HL-60 (cell line): Measurements from ENCODE around the gene RSRC1.

Experiments
- DNase-seq, 2 experiments: peaks; one replicate each; pipeline ENCODE4 v3.0.0-alpha.2; 2010 to 2020; ENCODE audit warnings: low read depth in 1 of 2, low spot score in 1 of 2
- H3K27ac ChIP-seq: fragments of 250-450 bp; sonication (Bioruptor Pico); replicated peaks from 2 replicates; pipeline ENCODE4 v1.5.1; 2020; ENCODE audit warnings: mild to moderate bottlenecking, moderate library complexity
- H3K27me3 ChIP-seq: fragments of 250-450 bp; sonication (Bioruptor Pico); 2 replicates; pipeline ENCODE4 v1.5.1; 2021; ENCODE audit warnings: mild to moderate bottlenecking, moderate library complexity; ENCODE audit not compliant: insufficient read depth, poor library complexity, severe bottlenecking
- H3K4me3 ChIP-seq: replicated peaks from 2 replicates; pipeline ENCODE4 v1.5.1; 2011; ENCODE audit warnings: mild to moderate bottlenecking, control low read depth, low read length; ENCODE audit not compliant: insufficient read depth
- GABPA ChIP-seq: IDR thresholded peaks from 2 replicates; pipeline ENCODE4 v1.6.1; 2012; ENCODE audit warnings: low read depth
- POLR2AphosphoS5 ChIP-seq: IDR thresholded peaks from 2 replicates; pipeline ENCODE4 v1.6.1; 2012; ENCODE audit warnings: low read depth
- SPI1 ChIP-seq: IDR thresholded peaks from 2 replicates; pipeline ENCODE4 v1.6.1; 2012; ENCODE audit warnings: low read depth, mild to moderate bottlenecking, borderline replicate concordance
- TF ChIP-seq, protein P1 (sequence below): IDR thresholded peaks from one replicate; pipeline ENCODE4 v1.5.1; 2011; ENCODE audit warnings: low read length, control low read depth, inconsistent platforms; ENCODE audit not compliant: insufficient read depth
- TF ChIP-seq, protein P2 (sequence below): IDR thresholded peaks from 2 replicates; pipeline ENCODE4 v1.6.1; 2012; ENCODE audit warnings: low read depth; ENCODE audit not compliant: insufficient replicate concordance

RSRC1 gene

DNA sequence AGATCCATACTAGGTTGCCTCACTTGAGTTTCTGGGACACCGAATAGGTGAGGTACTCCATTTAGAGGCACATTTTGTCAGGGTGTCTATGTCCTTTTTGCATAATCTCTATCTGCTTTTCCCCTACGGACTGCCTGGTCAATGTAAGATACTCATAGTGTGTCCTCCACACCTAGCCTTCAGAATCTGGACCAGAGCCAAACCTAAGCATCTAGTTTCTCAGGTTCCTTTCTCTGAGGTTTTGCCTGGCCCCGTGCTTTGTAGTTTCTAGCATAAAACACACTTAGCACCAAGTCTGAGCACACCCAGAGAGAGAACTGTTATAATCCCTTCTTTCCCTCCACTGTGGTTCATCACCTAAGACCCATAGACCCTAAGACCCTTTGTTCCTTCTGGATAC lies 355.2 kb downstream of the RSRC1 start:
- H3K27ac ChIP-seq, result no peak overlapping the region
- TF ChIP-seq, protein P1, sequence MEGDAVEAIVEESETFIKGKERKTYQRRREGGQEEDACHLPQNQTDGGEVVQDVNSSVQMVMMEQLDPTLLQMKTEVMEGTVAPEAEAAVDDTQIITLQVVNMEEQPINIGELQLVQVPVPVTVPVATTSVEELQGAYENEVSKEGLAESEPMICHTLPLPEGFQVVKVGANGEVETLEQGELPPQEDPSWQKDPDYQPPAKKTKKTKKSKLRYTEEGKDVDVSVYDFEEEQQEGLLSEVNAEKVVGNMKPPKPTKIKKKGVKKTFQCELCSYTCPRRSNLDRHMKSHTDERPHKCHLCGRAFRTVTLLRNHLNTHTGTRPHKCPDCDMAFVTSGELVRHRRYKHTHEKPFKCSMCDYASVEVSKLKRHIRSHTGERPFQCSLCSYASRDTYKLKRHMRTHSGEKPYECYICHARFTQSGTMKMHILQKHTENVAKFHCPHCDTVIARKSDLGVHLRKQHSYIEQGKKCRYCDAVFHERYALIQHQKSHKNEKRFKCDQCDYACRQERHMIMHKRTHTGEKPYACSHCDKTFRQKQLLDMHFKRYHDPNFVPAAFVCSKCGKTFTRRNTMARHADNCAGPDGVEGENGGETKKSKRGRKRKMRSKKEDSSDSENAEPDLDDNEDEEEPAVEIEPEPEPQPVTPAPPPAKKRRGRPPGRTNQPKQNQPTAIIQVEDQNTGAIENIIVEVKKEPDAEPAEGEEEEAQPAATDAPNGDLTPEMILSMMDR, result no peak
- no peak for TF ChIP-seq POLR2AphosphoS5
- no peak for DNase-seq
- no peak overlapping the region for H3K4me3 ChIP-seq
- H3K27me3 ChIP-seq, result no peaks in the 10 kb centered on the region

DNA sequence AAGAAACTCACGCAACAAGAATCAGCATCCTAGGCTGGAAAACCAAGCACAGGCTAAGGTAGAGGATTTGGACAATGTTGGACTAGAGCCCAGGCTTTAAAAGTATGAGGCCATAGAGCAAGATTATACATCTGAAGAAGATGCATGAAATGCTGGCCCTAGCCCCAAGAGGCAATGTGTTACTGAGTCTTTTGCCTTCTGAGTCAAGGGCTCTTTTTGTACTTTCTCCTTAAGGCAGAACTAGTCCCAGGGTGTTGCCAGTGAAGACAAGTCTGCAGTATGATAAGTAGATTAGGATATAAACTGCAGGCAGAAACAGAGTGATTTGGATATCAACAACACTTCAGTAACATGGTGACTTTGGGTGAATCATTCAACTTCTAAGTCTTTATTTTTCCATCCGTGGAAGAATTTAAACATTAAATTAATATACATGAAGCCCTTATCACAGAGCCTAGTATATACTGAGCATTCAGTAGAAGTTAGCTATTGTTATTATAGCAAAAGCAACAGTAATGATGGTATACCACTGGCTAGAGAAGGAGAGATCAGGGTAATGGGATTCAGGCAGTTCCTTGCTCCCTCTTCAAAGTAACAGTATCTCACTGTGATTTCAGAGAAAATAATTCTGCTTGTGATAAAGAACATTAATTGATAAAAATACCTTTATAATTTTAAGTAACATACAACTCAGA lies 361.2 kb downstream of the RSRC1 start:
- TF ChIP-seq, protein P1, result no peak
- TF ChIP-seq, protein P2, sequence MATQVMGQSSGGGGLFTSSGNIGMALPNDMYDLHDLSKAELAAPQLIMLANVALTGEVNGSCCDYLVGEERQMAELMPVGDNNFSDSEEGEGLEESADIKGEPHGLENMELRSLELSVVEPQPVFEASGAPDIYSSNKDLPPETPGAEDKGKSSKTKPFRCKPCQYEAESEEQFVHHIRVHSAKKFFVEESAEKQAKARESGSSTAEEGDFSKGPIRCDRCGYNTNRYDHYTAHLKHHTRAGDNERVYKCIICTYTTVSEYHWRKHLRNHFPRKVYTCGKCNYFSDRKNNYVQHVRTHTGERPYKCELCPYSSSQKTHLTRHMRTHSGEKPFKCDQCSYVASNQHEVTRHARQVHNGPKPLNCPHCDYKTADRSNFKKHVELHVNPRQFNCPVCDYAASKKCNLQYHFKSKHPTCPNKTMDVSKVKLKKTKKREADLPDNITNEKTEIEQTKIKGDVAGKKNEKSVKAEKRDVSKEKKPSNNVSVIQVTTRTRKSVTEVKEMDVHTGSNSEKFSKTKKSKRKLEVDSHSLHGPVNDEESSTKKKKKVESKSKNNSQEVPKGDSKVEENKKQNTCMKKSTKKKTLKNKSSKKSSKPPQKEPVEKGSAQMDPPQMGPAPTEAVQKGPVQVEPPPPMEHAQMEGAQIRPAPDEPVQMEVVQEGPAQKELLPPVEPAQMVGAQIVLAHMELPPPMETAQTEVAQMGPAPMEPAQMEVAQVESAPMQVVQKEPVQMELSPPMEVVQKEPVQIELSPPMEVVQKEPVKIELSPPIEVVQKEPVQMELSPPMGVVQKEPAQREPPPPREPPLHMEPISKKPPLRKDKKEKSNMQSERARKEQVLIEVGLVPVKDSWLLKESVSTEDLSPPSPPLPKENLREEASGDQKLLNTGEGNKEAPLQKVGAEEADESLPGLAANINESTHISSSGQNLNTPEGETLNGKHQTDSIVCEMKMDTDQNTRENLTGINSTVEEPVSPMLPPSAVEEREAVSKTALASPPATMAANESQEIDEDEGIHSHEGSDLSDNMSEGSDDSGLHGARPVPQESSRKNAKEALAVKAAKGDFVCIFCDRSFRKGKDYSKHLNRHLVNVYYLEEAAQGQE, result no peak
- TF ChIP-seq SPI1 (no peak), GABPA (no peak), POLR2AphosphoS5 (no peak)
- Histone ChIP-seq H3K4me3 (no peak overlapping the region), H3K27me3 (no peaks in the 10 kb centered on the region), H3K27ac (no peak overlapping the region)
- DNase-seq, result no peak

DNA sequence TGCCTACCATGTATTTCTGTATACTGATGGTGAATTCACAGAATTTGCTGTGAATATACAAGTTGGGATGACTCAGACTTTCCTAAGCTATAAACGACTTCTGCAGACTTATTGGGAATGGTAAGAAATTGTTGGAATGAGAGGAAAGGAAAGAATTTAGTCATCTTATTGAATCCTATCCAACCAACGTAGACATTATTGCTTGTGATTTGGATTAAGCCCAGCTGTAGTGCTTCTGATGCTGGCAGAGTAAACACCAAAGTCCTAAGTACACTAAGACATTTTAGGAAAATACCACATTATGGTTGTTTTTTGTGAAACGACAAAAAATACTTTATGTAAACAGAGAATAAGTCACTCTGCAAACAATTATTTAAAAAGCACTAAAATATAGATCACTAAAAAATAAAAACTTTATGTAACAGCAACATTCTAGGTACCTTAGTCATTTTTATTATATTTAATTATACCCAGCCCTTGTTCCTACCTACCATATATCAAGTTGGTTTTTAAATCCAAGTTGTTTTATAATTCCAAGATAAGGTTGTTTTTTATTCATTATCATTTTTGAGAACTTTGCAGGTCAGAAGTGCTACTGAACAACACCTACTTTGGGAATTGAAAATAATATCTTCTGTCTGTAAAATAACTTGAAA lies 361.9 kb downstream of the RSRC1 start:
- Histone ChIP-seq H3K27ac (no peak overlapping the region), H3K4me3 (no peak overlapping the region), H3K27me3 (no peaks in the 10 kb centered on the region)
- no peak for DNase-seq
- TF ChIP-seq POLR2AphosphoS5, result no peak
- TF ChIP-seq GABPA, result no peak
- no peak for TF ChIP-seq SPI1
- TF ChIP-seq, protein P2, result no peak
- TF ChIP-seq, protein P1, result no peak
